Smooth muscle cell (in vitro differentiated cells): ENCODE results near the gene KATNIP. TPM values are rescaled to one million over a fixed set of nuclear protein-coding genes. Genes with fewer than 3 reads are reported as not detected.

Experiments used
- DNase-seq: peaks from one replicate; lab custom pipeline; 2025; ENCODE audit not compliant: unreplicated experiment; lab: John Stamatoyannopoulos, UW
- H2AFZ ChIP-seq: fragments of 200-600 bp; sonication (generic); 2 replicates; pipeline ENCODE4 v1.6.0; 2016; ENCODE audit warnings: antibody characterized with exemption, low read depth, mild to moderate bottlenecking
- H3F3A ChIP-seq: fragments of 200-600 bp; sonication (generic); 2 replicates; pipeline ENCODE4 v1.6.0; 2017; ENCODE audit warnings: antibody characterized with exemption, low read depth
- H3K27ac ChIP-seq: fragments of 200-600 bp; sonication (generic); 2 replicates; pipeline ENCODE4 v1.5.1; 2016; ENCODE audit warnings: low read depth, mild to moderate bottlenecking
- H3K27me3 ChIP-seq: fragments of 200-600 bp; sonication (generic); 2 replicates; pipeline ENCODE4 v1.6.1; 2016; ENCODE audit warnings: low read depth, mild to moderate bottlenecking
- H3K36me3 ChIP-seq: fragments of 200-600 bp; sonication (generic); 2 replicates; pipeline ENCODE4 v1.5.1; 2016; ENCODE audit warnings: low read depth
- H3K4me1 ChIP-seq: fragments of 200-600 bp; sonication (generic); 2 replicates; pipeline ENCODE4 v1.5.1; 2016; ENCODE audit warnings: low read depth
- H3K4me2 ChIP-seq: fragments of 200-600 bp; sonication (generic); 2 replicates; pipeline ENCODE4 v1.6.0; 2016; ENCODE audit warnings: mild to moderate bottlenecking
- H3K4me3 ChIP-seq: fragments of 200-600 bp; sonication (generic); 2 replicates; pipeline ENCODE4 v1.5.1; 2016; ENCODE audit warnings: mild to moderate bottlenecking
- H3K79me2 ChIP-seq: fragments of 200-600 bp; sonication (generic); 2 replicates; pipeline ENCODE4 v1.6.0; 2016; ENCODE audit warnings: low read depth, mild to moderate bottlenecking
- H3K9ac ChIP-seq: fragments of 200-600 bp; sonication (generic); 2 replicates; pipeline ENCODE4 v1.6.0; 2016; ENCODE audit warnings: low read depth
- H3K9me3 ChIP-seq: fragments of 200-600 bp; sonication (generic); replicated peaks from 2 replicates; pipeline ENCODE4 v1.5.1; 2016; ENCODE audit warnings: low read depth
- H4K20me1 ChIP-seq: fragments of 200-600 bp; sonication (generic); 2 replicates; pipeline ENCODE4 v1.6.0; 2016; ENCODE audit warnings: low read depth
- CTCF ChIP-seq: fragments of 200-600 bp; sonication (generic); IDR thresholded peaks from 2 replicates; pipeline ENCODE4 v1.5.1; 2017; ENCODE audit warnings: borderline replicate concordance, mild to moderate bottlenecking, antibody characterized with exemption; ENCODE audit not compliant: insufficient read depth, poor library complexity, severe bottlenecking
- WGBS: methylation state at CpG from one replicate; pipeline ENCODE4 v1.1.7; 2016; ENCODE audit warnings: low lambda C conversion rate; 5-methylcytosine and 5-hydroxymethylcytosine counted together
- polyA plus RNA-seq: library from polyadenylated mRNA; unstranded; fragments of >200 nt; fragmentation: Nextera tagmentation; extraction: Ambion mirVana; gene quantifications from 2 replicates; pipeline ENCODE4 v1.2.1, GENCODE V29; 2016
- total RNA-seq: library from RNA; depleted of rRNA; stranded (reverse); fragments of >200 nt; gene quantifications from 2 replicates; pipeline ENCODE4 v1.2.3, GENCODE V29; 2014

The KATNIP gene
- total and polyA plus RNA-seq, 2 experiments from 2014 or later = 5.2 to 12.4 TPM

GRCh38 chr16:27517664-27518063, 32.3 kb upstream of the KATNIP start:
- TF ChIP-seq CTCF = no peak
- H3K9ac ChIP-seq = no peak overlapping the region
- H4K20me1 ChIP-seq = peaks cover 25% of the 10 kb centered on the region
- no peak overlapping the region for H3K4me2 ChIP-seq
- H3K9me3 ChIP-seq = no peaks in the 10 kb centered on the region
- H3K4me1 ChIP-seq = no peaks in the 10 kb centered on the region
- no peaks in the 10 kb centered on the region for H3F3A ChIP-seq
- no peak overlapping the region for H3K27ac ChIP-seq
- H3K27me3 ChIP-seq = no peaks in the 10 kb centered on the region
- 97% methylated on average over 7 of the region's 7 CpGs for WGBS
- no peak for DNase-seq
- H3K36me3 ChIP-seq = peaks cover 15% of the 10 kb centered on the region
- H3K4me3 ChIP-seq = no peak overlapping the region
- H3K79me2 ChIP-seq = peaks cover 5% of the 10 kb centered on the region
- no peak overlapping the region for H2AFZ ChIP-seq

- Histone ChIP-seq H3K79me2 (peaks cover 5% of the 10 kb centered on the region), H3K9me3 (no peaks in the 10 kb centered on the region), H3K4me3 (no peak overlapping the region), H2AFZ (no peak overlapping the region), H4K20me1 (peaks cover 25% of the 10 kb centered on the region), H3F3A (no peaks in the 10 kb centered on the region), H3K36me3 (peaks cover 19% of the 10 kb centered on the region), H3K27ac (no peak overlapping the region), H3K27me3 (no peaks in the 10 kb centered on the region), H3K4me2 (no peak overlapping the region), H3K4me1 (no peaks in the 10 kb centered on the region), H3K9ac (no peak overlapping the region)
- DNase-seq = no peak
- 94% methylated on average over 4 of the region's 4 CpGs for WGBS
- no peak for TF ChIP-seq CTCF
These were observed 31.7 kb upstream of the KATNIP start for GRCh38 chr16:27518226-27518625.

GRCh38 chr16:27520982-27521673, 28.8 kb upstream of the KATNIP start:
- H3K4me2 ChIP-seq = no peak overlapping the region
- no peak overlapping the region for H3K9ac ChIP-seq
- H3K4me1 ChIP-seq = no peaks in the 10 kb centered on the region
- H3K4me3 ChIP-seq = no peak overlapping the region
- no peaks in the 10 kb centered on the region for H3K9me3 ChIP-seq
- peaks cover 19% of the 10 kb centered on the region for H3K36me3 ChIP-seq
- H3K27me3 ChIP-seq = no peaks in the 10 kb centered on the region
- DNase-seq = no peak
- H2AFZ ChIP-seq = no peak overlapping the region
- WGBS = 95% methylated on average over 16 of the region's 16 CpGs
- TF ChIP-seq CTCF = no peak
- no peaks in the 10 kb centered on the region for H3F3A ChIP-seq
- peaks cover 5% of the 10 kb centered on the region for H3K79me2 ChIP-seq
- H4K20me1 ChIP-seq = peaks cover 30% of the 10 kb centered on the region
- H3K27ac ChIP-seq = no peak overlapping the region

GRCh38 chr16:27522173-27522707, 27.7 kb upstream of the KATNIP start:
- no peak overlapping the region for H3K4me3 ChIP-seq
- no peak overlapping the region for H3K9ac ChIP-seq
- 91% methylated on average over 6 of the region's 6 CpGs for WGBS
- no peaks in the 10 kb centered on the region for H3K9me3 ChIP-seq
- TF ChIP-seq CTCF = no peak
- peaks cover 35% of the 10 kb centered on the region for H4K20me1 ChIP-seq
- H3F3A ChIP-seq = no peaks in the 10 kb centered on the region
- H3K4me2 ChIP-seq = no peak overlapping the region
- H3K79me2 ChIP-seq = peaks cover 5% of the 10 kb centered on the region
- H3K36me3 ChIP-seq = peaks cover 24% of the 10 kb centered on the region
- no peak overlapping the region for H3K27ac ChIP-seq
- no peaks in the 10 kb centered on the region for H3K4me1 ChIP-seq
- H2AFZ ChIP-seq = no peak overlapping the region
- no peak for DNase-seq
- H3K27me3 ChIP-seq = no peaks in the 10 kb centered on the region
